OCI-LY1 (cell line): ENCODE results near the gene RMI2.

Experiments used
- CTCF ChIP-seq: fragments of 200-600 bp; sonication (generic), shearing (Covaris generic); IDR thresholded peaks from 2 replicates; pipeline ENCODE4 v1.5.1; 2017; ENCODE audit warnings: mild to moderate bottlenecking, antibody characterized with exemption, low read length, moderate library complexity, mixed read lengths
- EZH2 ChIP-seq: fragments of 200-600 bp; sonication (generic), shearing (Covaris generic); IDR thresholded peaks from 2 replicates; pipeline ENCODE4 v1.8.0; 2017; ENCODE audit warnings: borderline replicate concordance, mixed run types, mild to moderate bottlenecking, antibody characterized with exemption, low read length, moderate library complexity, mixed read lengths

GRCh38 chr16:11350921-11351335 is 5.7 kb downstream of the RMI2 start:
- TF ChIP-seq CTCF (no peak), EZH2 (no peak)
